DMS 273 (cell line): ENCODE results near the gene RCSD1.
"Not testable (repeated sequence)": the region's sequence is repeated elsewhere in the genome, so short reads cannot be mapped to it uniquely, and the experiment has no call there.

Experiments
- DNase-seq: peaks from one replicate; lab custom pipeline; 2025; ENCODE audit not compliant: unreplicated experiment; lab: John Stamatoyannopoulos, UW

The RCSD1 gene

DNA sequence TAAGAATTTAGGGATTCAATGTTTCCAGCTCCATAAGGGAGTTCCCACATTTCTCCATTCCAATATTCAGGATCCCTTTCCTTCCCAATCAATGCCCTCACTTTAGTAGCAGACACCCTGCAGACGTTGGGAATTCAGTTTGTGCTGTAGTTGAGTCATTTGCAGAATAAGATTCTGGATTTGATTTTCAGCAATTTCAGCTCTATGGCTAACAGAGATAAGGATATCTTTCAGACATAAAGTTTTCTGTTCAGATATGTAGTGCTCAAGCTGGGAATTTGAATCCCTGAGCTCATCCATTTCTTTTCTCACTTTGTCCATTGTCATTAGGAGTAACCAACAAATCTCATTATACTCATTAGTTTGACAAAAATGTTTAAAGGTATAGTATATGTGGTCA is 104.8 kb downstream of the RCSD1 start:
- DNase-seq: no peak

DNA sequence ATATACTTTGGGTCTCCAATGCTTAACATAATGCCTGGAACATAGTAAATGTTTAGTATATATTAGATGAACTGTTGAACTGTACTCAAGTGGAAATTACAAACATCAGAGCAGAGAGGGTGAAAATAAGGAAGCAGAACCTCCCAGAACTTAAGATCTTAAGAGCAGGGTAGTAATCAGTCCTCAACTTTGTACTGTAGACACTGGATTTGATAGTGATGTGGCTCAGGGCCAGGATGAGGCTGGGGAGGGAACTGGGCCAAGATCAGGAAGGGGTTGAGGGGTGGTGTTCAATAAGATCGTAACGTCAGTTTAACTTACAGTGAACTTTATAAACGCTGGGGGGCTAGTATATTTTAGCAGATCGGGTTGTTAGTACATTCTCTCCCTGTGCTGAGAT is 107.1 kb downstream of the RCSD1 start:
- no peak for DNase-seq

DNA sequence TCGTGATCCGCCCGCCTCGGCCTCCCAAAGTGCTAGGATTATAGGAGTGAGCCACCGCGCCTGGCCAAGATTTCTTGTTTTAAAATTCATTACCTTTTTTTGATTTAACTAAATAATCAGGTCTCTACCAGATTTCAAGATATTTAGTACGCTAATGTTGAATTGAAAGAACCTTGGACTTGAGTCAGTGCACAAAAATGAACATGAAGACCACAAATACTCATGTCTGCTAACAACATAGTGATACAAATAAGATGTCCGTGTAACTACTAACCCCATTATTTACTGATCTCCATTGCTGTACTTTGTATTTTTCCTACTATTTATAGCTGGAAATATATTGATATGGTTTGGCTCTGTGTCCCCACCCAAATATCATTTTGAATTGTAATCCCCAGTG is 108.1 kb downstream of the RCSD1 start:
- DNase-seq: no peak

- no peak for DNase-seq
These were observed 109.7 kb downstream of the RCSD1 start for GRCh38 chr1:167739752-167740151.

DNA sequence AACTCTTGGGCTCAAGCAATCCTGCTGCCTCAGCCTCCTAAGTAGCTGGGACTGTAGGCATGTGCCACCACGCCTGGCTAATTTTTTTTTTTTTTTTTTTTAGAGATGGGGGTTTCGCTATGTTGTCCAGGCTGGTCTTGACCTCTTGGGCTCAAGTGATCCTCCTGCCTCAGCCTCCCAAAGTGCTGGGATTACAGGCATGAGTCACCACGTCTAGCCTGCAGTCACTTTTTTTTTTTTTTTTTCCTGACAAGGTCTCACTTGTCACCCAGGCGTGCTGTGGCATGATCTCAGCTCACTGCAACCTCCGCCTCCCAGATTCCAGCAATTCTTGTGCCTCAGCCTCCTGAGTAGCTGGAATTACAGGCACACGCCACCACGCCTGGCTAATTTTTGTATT is 111.1 kb downstream of the RCSD1 start:
- not testable (repeated sequence) for DNase-seq

GRCh38 chr1:167742392-167743057 is 112.5 kb downstream of the RCSD1 start:
- not testable (repeated sequence) for DNase-seq

GRCh38 chr1:167744901-167745300 is 114.9 kb downstream of the RCSD1 start:
- no peak for DNase-seq

- no peak for DNase-seq
These were observed 116.1 kb downstream of the RCSD1 start for GRCh38 chr1:167746013-167746672.

- DNase-seq: no peak
These were observed 117.1 kb downstream of the RCSD1 start for GRCh38 chr1:167746988-167747655.

GRCh38 chr1:167747988-167748387 is 118.0 kb downstream of the RCSD1 start:
- DNase-seq: no peak

DNA sequence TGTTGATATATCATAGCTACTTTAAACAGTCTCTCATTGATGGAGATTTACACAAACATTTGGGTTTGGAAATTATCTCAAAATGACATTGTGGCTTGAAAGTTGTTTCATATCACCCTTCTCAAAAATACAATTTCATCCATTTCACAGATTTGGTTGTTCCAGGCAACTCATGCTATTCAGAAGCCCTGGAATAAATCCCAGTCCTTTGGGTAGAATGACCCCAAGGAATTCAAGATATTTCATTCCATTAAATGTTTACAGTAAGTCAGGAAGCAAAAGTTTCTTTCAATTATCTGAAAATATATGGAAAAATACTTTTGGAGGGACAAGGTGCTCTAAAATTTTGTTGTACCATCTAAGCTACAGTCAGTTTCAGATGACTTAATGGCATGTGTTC is 118.9 kb downstream of the RCSD1 start:
- no peak for DNase-seq

- DNase-seq: no peak
These were observed 119.7 kb downstream of the RCSD1 start for GRCh38 chr1:167749741-167750140.

DNA sequence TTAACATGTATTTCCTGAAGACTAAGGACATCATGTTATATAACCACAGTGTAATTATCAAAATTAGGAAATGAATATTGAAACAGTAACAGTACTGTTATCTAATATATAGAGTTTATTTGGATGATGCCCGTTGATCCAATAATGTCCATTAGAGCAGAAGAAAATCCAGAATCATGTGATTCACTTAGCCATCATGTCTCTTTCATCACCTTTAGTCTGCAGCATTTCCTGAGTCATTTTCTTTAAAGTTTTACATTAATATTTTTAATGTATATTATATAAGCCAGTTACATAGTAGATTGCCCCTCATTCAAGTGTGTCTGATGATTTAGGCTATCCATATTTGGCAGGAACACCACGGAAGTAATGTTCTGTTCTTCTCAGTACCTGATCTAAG is 120.6 kb downstream of the RCSD1 start:
- no peak for DNase-seq

DNA sequence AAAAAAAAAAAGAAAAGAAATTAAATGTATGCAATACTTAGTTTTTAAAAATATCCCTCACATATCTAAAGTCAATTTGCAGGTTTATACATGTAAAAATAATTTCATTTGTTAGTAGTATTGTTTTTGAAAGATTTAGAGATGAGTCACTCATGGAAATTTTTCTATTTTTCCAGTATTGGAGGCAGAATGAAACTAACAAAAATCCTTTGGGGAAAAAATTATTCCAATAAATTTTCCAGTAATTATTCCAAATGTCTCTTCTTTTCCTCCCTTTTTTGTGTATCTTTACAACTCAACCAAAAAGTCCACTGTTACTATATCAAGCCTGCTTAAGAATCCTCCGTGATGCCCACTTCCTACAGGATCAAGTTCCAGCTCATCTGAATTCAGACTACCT is 121.6 kb downstream of the RCSD1 start:
- DNase-seq: no peak

GRCh38 chr1:167752219-167752985 is 122.4 kb downstream of the RCSD1 start:
- no peak for DNase-seq

GRCh38 chr1:167755654-167756053 is 125.6 kb downstream of the RCSD1 start:
- no peak for DNase-seq
